ENCODE measurements around the gene UQCRHL.

Gene UQCRHL

DNA sequence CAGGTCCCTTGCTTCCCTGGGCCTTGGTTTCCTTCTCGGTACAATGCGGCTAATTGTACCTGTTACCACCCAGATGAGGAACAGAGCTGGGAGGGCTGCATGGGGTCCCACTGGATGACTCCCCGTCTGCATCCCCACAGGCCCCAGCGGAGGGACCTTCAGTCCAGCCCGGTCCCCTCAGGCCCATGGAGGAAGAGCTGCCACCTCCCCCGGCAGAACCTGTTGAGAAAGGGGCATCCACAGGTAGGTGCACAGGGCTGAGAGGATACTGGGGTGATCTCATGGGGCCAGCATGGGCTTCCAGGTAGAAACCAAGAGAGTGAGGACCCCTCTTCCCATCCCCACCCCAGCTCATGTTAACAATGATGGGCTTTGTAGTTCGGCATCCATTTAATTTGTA is 39.1 kb downstream of the UQCRHL start:
- no peaks in the 10 kb centered on the region for H3K36me3 ChIP-seq (ENCODE audit: control insufficient read depth, insufficient read depth, low read length)
- H3K27me3 ChIP-seq (replicated peaks; ENCODE audit: control insufficient read depth, insufficient read depth, low read length), result peaks cover 3% of the 10 kb centered on the region
- no peak overlapping the region for H3K4me3 ChIP-seq (replicated peaks; ENCODE audit: low read depth, low read length)
- TF ChIP-seq, protein P1, sequence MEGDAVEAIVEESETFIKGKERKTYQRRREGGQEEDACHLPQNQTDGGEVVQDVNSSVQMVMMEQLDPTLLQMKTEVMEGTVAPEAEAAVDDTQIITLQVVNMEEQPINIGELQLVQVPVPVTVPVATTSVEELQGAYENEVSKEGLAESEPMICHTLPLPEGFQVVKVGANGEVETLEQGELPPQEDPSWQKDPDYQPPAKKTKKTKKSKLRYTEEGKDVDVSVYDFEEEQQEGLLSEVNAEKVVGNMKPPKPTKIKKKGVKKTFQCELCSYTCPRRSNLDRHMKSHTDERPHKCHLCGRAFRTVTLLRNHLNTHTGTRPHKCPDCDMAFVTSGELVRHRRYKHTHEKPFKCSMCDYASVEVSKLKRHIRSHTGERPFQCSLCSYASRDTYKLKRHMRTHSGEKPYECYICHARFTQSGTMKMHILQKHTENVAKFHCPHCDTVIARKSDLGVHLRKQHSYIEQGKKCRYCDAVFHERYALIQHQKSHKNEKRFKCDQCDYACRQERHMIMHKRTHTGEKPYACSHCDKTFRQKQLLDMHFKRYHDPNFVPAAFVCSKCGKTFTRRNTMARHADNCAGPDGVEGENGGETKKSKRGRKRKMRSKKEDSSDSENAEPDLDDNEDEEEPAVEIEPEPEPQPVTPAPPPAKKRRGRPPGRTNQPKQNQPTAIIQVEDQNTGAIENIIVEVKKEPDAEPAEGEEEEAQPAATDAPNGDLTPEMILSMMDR (IDR thresholded peaks at IDR 0.05; ENCODE audit: insufficient read depth, low read length, poor library complexity, severe bottlenecking), result no peak
- no peak for DNase-seq (ENCODE audit: extremely low read depth, insufficient read length)

DNA sequence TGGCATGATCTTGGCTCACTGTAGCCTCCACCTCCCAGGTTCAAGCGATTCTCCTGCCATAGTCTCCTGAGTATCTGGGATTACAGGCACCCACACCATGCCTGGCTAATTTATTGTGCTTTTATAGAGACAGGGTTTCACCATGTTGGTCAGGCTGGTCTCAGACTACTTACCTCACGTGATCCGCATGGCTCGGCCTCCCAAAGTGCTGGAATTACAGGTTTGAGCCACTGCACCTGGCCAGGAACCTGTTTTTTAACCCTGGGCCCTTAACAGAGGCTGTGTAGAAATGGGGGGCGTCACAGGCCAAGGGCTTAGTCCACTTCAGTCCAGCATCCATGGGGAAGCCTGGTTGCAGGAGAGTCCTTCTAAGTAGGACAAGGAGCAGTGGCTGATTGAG is 39.5 kb downstream of the UQCRHL start:
- TF ChIP-seq, protein P1 (IDR thresholded peaks at IDR 0.05; ENCODE audit: insufficient read depth, low read length, poor library complexity, severe bottlenecking), result no peak

DNA sequence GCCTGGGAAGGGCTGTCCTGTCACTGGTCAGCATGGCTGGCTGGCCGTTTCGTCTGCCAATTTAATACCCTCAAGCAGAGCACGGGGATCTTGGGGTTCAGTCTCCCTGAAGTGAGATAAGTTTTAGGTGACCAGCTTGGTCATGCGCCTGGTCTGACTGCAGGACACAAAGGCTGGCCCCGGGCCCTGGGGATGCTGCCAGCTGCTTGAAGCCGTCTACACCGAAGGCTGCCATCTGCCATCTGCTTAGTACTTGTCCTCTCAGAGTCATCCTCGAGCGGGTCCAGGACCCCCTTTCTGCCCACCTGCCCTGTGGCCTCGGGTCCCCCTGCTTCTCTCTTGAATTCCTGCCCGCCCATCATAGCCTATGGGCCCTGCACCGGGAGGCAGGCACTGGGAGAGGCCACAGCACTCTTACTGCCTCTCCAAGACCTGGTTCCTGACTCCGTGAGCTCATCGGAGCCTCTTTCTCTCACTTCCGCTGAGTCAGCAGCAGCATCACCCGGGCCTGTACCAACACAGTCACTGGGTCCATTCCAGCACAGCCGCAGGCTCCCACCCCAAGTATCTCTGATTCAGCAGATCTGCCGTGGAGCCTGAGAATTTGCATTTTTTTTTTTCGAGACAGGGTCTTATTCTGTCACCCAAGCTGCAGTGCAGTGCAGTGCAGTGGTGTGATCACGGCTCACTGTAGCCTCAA is 41.8 kb downstream of the UQCRHL start:
- no peak for DNase-seq (ENCODE audit: extremely low read depth, insufficient read length)
- TF ChIP-seq, protein P1 (IDR thresholded peaks at IDR 0.05; ENCODE audit: insufficient read depth, low read length, poor library complexity, severe bottlenecking), result no peak
- H3K36me3 ChIP-seq (ENCODE audit: control insufficient read depth, insufficient read depth, low read length), result no peaks in the 10 kb centered on the region
- peaks cover 2% of the 10 kb centered on the region for H3K27me3 ChIP-seq (replicated peaks; ENCODE audit: control insufficient read depth, insufficient read depth, low read length)
- no peak overlapping the region for H3K4me3 ChIP-seq (replicated peaks; ENCODE audit: low read depth, low read length)

More for the DNA sequence above, 39.5 kb downstream of the UQCRHL start:
- DNase-seq (ENCODE audit: extremely low read depth, insufficient read length), result no peak
- Histone ChIP-seq H3K4me3 (replicated peaks; ENCODE audit: low read depth, low read length) (no peak overlapping the region), H3K27me3 (replicated peaks; ENCODE audit: control insufficient read depth, insufficient read depth, low read length) (peaks cover 3% of the 10 kb centered on the region), H3K36me3 (ENCODE audit: control insufficient read depth, insufficient read depth, low read length) (no peaks in the 10 kb centered on the region)

DNA sequence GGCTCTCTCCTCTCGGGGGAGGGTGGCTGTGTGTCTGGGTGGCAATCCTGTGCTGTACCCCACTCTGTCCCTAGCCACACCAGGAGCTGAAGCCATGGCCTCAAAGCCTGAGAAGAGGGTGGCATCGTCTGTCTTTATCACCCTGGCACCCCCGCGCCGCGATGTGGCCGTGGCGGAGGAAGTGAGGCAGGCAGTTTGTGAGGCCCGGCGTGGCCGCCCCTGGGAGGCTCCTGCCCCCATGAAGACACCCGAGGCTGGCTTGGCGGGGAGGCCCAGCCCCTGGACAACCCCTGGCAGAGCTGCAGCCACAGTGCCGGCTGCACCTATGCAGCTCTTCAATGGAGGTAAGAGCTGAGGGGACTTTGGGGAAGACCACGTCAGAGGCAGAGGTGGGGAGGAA is 42.6 kb downstream of the UQCRHL start:
- Histone ChIP-seq H3K27me3 (replicated peaks; ENCODE audit: control insufficient read depth, insufficient read depth, low read length) (no peaks in the 10 kb centered on the region; the same call in 1 of the 2 replicates), H3K36me3 (ENCODE audit: control insufficient read depth, insufficient read depth, low read length) (no peaks in the 10 kb centered on the region), H3K4me3 (replicated peaks; ENCODE audit: low read depth, low read length) (no peak overlapping the region)
- TF ChIP-seq, protein P1 (IDR thresholded peaks at IDR 0.05; ENCODE audit: insufficient read depth, low read length, poor library complexity, severe bottlenecking), result no peak
- DNase-seq (ENCODE audit: extremely low read depth, insufficient read length), result no peak

DNA sequence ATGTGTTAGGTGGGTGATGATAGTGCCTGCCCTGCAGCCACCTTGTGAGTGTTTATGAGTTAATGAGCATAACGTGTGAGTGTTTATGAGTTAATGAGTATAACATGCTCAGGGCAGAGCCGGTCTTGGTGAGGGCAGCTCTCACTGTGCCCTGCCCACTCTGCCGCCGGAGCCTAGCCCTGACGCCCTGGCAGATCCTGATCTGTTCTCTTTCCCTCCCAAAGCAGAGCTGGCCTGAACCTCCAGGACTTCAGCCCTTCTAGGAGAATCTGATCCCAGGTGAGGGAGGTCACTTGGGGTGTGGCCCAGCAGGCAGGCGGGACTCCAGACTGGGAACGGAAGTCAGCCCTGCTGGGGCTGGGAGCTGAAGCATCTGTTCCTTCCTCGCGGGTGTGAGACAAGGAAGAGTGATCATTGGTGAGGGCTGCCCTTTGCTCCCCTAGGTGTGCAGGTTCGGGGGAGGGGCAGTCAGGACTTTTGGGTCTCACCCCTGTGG is 43.1 kb downstream of the UQCRHL start:
- Histone ChIP-seq H3K27me3 (replicated peaks; ENCODE audit: control insufficient read depth, insufficient read depth, low read length) (no peaks in the 10 kb centered on the region; the same call in 1 of the 2 replicates), H3K36me3 (ENCODE audit: control insufficient read depth, insufficient read depth, low read length) (no peaks in the 10 kb centered on the region), H3K4me3 (replicated peaks; ENCODE audit: low read depth, low read length) (no peak overlapping the region)
- TF ChIP-seq, protein P1 (IDR thresholded peaks at IDR 0.05; ENCODE audit: insufficient read depth, low read length, poor library complexity, severe bottlenecking), result no peak
- no peak for DNase-seq (ENCODE audit: extremely low read depth, insufficient read length)
